Esophagus mucosa (tissue), 1 donor: ENCODE data around the gene SERPIND1. TPM values are rescaled to one million over a fixed set of nuclear protein-coding genes. Genes with fewer than 3 reads are reported as not detected.

Experiments used
- ATAC-seq: fragments of 200-7000 bp; cut with Tn5 transposase; one replicate; pipeline ENCODE4 v1.9.1; 2020
- total RNA-seq: library from RNA; stranded (reverse); gene quantifications from one replicate; pipeline ENCODE4 v1.2.4, GENCODE V29; 2023
- donor health status: DM: yes; HTN: yes; CAD: no.

SERPIND1 gene
- total RNA-seq, 1 donor from 2014 or later, result 0.08 TPM

DNA sequence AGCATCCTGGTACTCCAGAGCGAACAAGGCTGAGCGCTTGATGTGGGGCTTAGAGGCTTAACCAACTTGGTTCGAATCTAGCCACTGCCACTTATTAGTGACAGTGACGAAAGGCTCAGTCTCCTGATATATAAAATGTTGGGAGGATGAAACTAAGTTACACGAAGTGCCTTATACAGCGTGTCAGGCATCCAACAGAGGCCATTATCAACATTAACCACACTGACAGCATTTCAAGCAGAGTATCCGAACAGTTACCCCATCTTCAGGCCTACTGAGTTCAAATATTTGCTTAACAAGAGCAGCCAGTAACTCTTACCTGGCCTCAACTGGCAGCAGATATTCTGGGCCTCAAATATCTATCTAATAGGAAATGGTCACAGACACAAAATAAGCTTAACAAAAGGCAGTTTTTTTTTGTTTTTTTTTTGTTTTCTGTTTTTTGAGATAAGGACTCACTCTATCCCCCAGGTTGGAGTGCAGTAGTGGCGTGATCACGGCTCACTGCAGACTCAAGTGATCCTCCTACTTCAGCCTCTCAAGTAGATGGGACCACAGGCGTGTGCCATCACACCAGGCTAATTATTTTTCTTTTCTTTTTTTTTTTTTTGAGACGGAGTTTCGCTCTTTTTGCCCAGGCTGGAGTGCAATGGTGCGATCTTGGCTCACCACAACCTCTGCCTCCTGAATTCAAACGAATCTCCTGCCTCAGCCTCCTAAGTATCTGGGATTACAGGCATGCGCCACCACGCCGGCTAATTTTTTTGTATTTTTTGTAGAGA is 2.9 kb downstream of the SERPIND1 start:
- ATAC-seq, result no peak

DNA sequence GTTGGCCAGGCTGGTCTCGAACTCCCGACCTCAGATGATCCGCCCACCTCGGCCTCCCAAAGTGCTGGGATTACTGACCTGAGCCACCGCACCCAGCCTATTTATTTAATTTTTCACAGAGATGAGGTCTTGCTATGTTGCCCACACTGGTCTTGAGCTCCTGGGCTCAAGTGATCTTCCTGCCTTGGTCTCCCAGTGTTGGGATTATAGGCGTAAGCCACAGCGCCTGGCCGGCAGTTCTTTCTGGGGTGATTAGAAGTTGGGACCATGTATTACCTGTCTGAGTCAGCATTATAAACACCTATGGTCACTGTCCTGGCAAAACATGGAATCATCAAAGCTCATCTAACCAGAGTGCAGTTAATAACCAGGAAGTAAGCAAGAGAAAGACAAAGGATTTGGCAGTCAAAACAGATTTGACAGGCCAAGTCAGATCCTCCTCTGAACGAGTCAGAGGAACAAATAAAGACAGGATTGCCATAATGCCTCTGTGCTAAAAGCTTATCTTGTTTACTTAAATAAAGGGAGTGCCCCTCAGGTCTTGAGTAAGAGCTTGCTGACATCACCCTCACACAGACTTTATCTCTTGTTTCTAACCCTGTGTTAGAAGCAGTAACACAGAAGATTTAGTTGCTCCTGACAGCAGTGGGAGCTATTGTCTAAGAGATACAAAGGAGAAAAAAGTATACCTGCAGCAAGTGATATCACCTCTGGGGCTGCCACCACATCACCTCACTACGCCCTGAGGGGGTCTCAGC is 3.7 kb downstream of the SERPIND1 start:
- ATAC-seq, result peak; percentile 94

DNA sequence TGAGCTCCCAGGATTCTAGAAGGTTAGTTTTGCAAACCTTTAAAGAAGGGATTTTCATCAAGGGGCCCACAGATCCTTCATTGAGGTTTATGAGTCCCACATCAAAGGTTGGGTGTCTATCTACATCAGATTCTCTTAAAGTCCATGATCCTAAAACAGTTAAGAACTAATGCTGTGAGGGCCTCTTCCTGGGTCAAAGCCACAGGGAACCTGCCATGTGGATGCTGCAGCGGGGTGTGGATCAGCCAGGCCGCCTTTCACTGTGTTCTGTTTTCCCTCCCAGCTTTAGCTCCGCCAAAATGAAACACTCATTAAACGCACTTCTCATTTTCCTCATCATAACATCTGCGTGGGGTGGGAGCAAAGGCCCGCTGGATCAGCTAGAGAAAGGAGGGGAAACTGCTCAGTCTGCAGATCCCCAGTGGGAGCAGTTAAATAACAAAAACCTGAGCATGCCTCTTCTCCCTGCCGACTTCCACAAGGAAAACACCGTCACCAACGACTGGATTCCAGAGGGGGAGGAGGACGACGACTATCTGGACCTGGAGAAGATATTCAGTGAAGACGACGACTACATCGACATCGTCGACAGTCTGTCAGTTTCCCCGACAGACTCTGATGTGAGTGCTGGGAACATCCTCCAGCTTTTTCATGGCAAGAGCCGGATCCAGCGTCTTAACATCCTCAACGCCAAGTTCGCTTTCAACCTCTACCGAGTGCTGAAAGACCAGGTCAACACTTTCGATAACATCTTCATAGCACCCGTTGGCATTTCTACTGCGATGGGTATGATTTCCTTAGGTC is 5.3 kb downstream of the SERPIND1 start:
- no peak for ATAC-seq

DNA sequence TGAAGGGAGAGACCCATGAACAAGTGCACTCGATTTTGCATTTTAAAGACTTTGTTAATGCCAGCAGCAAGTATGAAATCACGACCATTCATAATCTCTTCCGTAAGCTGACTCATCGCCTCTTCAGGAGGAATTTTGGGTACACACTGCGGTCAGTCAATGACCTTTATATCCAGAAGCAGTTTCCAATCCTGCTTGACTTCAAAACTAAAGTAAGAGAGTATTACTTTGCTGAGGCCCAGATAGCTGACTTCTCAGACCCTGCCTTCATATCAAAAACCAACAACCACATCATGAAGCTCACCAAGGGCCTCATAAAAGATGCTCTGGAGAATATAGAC is 5.9 kb downstream of the SERPIND1 start:
- ATAC-seq, result no peak

DNA sequence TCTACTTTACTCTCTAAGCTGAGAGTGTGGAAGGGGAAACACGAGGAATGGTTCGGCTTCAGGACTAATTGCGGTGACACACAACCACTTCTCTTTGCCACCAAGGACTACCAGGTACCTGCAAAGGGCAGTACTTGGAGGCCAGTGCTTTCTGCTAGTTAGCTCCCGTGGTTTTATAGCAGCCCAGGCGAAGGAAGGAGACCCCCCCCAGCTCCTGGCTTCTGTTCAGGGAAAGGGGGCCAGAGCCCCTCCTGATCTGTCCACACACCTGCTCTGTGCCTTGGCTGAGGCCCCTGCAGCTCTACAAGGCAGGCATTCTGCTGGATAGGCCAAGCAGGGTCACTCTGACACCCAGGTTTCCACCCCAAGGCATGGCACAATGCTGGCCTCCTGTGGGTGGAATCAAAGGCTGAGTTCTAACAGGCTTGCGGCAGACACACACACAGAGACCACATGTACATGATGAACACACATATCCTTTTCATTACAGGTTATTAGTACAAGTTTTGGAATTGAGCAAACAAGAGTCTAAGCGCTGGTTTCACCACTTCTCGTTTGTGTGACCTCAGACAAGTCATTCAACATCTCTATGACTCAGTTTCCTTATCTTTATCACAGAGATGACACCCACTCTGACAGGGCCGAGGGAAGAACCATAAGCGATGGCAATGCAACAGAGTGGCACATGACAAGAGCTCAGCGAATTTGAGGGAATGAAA is 7.5 kb downstream of the SERPIND1 start:
- no peak for ATAC-seq

DNA sequence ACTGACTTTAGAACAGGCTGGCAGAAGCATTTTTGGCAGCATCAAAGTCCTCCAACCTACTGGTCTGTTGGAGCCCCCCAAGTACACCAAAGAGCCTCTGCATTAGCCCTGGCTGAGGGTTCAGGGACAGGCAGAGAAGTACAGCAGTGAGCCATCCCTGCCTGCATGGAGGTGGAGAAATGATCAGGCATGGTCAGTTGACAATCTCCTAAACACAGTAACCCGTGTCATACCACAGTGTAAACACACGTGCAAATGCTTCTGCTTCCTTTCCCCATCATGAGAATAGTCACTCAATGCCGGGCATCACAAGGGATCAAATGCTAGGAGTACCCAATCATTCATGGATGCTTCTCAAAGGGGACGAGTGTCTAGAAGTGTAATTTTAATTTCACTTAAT is 8.2 kb downstream of the SERPIND1 start:
- no peak for ATAC-seq

DNA sequence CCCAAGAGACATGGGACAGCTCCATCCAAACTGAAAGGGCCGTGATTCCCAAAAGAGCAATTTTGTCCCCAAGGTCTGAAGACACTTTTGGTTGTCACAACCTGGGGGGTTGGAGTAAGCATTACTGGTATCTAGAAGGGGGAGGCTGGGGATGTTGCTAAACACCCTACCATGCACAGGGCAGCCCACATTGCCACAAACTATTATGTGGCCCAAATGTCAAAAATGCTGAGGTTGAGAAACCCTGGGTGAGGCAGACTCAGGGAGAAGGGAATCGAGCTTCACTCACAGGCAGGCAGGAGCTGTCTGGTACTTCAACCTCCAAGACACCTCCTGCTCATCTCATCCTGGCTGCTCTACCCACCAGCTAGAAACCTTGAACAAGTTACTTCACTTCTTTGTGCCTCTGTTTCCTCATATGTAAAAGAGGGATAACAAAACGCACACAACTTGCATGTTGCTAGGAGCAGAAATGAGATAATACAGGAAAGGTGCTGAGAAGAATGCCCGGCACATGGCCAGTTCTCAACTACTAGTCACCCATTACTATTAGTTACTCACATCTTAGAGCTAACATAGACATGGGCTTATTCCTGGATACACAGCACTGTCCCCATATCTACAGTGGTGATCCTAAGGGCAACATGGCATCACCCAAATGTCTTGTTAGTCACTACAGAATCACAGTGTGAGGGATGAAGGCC is 8.8 kb downstream of the SERPIND1 start:
- ATAC-seq, result no peak

DNA sequence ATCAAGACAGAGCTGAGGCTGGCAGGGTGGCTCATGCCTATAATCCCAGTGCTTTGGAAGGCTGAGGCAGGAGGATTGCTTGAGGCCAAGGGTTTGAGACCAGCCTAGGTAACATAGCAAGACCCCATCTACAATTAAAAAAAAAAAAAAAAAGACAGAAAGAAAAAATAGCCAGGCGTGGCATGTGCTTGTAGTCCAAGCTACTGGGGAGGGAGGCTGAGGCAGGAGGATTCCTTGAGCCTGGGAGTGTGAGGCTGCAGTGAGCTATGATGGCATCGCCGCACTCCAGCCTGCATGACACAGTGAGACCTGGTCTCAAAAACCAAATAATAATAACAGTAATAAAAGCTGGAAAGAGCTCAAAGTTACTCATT is 9.4 kb downstream of the SERPIND1 start:
- ATAC-seq, result no peak

DNA sequence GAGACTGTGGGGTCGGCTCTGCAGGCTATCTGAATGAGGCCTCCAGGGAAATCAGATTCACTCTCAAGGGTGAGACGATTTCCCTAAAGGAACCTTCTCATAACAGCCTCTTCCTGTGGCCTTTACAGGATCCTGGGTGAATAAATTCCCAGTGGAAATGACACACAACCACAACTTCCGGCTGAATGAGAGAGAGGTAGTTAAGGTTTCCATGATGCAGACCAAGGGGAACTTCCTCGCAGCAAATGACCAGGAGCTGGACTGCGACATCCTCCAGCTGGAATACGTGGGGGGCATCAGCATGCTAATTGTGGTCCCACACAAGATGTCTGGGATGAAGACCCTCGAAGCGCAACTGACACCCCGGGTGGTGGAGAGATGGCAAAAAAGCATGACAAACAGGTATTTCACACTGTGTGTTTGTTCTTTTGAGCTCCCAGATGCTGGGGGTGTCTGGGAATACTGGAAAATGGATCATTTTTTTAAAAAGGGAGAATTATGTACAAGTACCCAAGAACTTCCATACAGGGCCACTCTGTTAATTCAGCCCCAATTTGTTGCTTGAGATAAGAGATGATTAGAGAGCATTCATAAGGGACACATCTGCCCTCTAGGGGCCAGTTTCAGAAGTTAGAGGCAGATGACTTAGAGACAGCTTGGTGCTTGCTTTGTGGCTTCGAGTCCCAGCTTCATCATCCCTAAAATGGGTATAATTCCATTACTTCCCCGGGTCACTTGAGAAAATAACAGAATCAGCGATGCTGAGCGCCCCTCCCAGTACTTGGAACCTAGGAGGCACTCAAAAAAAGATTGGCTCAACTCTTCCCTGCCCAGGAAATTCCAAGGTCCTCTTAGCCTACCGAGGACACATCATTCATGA is 10.2 kb downstream of the SERPIND1 start:
- ATAC-seq, result no peak

DNA sequence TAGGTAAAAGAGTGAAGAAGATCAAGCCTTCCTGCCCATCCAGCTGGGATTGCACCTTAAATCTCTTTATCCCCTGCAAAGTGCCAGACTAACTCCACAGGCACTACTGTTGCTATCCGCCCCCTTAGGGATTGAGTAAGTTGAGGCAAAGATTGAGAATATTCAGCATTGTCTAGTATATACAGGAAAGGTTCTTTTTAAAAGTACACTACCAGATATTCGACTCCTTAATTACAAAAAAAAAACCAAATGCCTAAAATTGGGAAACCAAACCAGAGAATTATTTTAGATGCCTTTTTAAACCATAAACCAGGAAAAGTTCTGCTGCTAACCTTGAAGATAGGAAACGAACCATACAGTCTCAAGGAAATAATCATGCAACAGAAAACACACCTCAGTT is 11.5 kb downstream of the SERPIND1 start:
- no peak for ATAC-seq

DNA sequence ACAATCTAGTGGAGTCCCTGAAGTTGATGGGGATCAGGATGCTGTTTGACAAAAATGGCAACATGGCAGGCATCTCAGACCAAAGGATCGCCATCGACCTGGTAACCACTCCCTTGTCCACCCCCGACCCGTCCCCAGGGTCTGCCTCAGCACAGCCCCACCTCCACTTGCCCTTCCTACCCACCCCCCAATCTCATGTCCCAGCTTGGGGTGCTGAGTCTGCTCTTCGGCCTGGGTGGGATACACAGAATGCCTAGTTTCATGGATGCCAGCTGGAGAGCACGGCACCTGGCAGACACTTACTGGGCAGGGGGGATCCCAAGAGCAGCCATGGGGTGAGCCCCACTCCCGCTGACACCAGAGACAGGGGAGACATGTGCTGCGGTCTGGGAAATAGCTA is 12.1 kb downstream of the SERPIND1 start:
- ATAC-seq, result no peak

DNA sequence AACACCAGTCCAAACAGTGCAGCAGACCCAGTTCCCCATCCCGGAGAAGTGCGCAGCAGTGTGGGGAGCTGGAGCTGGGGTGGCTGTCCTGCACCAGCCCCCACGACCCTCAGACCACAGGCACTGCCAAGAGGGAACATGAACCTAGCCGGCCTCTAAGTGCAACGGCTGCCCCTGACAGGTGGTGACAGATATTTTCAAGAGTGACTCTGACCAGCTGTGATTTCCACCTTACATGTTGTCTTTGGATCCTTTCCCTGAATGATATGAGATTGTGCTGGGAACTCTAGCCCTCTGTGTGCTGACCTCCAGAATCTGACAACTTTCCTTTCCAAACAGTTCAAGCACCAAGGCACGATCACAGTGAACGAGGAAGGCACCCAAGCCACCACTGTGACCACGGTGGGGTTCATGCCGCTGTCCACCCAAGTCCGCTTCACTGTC is 12.6 kb downstream of the SERPIND1 start:
- no peak for ATAC-seq

DNA sequence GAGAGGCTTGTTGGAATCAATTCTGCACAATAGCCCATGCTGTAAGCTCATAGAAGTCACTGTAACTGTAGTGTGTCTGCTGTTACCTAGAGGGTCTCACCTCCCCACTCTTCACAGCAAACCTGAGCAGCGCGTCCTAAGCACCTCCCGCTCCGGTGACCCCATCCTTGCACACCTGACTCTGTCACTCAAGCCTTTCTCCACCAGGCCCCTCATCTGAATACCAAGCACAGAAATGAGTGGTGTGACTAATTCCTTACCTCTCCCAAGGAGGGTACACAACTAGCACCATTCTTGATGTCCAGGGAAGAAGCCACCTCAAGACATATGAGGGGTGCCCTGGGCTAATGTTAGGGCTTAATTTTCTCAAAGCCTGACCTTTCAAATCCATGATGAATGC is 13.3 kb downstream of the SERPIND1 start:
- ATAC-seq, result no peak

DNA sequence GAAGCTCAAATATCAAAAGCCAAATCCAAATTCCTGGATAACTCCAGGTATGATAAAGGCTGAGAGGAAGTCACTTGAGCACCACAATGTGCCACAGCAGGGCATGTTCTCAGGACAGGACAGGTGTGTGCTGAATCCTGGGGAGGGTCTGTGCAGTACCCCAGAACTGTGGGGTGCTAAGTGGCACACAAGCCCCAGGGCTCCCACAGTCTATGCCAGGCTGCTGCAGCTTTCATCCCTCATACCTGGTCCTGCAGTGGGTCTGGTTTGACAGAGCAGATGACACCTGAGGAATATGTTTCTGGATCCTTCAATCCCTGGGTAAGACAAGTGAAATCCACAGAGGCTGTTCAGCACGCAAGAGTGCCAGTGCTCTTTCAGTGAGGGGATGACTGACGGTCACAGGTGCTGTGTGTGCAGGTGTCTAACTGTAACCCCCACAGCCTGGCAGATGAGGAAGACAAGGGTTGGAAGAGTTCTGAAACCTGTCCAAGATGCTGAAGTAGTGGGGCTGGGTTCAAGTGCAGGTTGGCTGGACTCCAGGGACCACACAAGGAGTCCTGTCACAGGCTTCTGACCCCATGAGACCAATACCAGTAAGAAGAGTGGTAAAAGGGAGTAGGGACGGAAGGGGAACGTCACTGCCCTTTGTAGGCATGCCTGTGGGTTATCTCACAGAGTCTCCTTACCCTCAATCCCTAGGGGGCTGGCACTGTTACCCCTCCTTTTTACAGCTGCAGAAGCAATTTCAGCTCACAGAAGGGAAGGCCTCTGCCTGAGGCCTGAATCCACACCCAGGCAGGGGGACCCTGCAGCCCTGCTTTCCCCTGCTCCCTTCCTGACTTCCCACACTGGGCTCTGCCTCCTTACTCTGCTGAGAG is 14.1 kb downstream of the SERPIND1 start:
- ATAC-seq, result no peak

DNA sequence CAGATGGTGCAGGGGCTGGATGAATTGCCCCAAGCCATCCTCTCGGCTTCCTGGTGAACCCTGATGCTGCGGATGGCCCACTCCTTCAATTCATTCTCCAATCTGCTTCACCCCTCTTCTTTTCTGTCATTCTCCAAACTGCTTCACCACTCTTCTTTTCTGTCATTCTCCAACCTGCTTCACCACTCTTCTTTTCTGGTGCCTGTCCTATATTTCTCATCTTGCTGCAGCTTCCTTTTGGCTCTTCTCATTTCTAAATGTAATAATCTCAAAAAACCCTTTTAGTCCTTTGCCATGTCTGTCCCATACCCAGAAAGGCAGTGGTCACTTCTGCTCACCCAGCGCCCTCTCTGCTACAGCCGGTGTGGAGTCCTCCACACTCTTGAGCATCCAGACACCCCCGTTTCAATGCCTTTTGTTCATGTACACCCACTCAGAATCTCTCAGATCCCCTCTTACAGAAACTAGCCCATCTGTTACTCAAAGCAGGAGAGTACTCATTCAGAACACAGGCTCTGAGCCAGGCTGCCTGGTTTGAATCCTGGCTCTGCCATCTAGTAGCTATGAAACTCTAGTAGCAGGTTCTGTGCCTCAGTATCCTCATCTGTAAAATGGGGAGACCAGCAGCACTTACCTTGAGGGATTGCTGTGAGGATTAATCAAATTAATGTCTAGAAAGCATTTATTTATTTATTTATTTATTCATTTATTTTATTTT is 14.9 kb downstream of the SERPIND1 start:
- no peak for ATAC-seq

DNA sequence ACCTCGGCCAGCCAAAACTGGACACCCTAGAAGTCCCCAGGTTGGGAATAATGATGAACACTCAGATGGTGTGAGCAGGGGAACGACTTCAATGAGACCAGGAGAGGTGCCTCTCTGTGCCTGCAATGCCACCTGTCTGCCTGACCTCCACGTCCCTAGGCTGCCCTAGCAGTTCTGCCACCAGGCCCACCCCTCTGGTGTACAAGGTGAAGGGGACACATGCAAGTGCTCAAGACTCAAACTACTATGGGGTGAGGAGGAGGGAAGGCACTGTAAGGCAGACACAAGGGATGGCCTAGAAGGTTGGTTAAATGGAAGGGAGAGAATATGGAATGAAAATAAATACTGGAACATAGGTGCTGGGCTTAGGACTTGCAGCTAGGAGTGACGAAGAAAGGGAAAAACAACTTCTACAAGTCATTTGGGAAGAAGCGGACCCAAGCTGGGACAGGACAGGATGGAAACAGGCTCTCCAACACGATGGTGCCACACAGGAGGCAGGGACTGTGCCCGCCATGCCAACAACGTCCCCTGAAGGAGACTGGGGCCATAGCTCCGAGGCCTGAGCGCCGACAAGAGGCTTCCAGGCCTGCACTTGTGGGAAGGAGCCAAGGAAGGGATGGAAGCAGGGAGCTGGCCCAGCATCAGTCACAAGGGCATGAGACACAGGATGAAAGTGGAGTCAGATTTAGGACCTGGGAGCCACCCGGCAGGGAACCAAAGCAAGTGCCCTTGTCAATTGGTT is 18.5 kb downstream of the SERPIND1 start:
- no peak for ATAC-seq

DNA sequence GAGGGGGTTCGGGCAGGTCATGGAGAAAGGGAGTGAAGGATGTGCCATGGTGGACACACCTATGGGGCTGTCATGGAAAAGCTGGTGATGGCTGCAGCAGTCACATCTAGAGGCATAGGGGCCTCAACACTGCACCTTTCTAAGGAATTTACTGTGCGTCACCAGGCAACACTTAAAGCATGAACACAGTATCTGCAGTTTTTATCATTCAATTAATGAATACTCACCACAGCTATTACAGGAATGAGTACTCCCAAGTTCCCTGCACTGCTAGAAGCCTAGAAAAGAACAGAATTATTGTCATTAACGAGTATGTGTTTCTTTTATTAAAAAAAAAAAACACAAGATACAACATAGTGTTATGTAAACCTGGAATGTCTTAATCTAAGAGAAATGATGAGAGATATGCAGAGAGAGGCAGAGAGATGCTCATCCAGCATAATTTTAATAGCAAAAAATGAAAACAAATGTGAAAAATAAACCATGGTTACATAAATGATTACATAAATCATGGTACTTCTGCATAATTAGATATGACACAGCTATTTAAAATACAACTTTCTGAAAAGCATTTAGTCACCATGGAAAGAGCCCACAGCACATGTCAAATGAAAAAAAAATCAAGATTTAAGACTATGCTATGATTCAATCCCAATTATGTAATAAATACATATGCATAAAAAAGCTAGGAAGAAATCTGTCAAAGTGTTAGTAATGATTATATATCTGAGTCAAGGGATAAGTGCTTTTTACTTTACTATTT is 19.2 kb downstream of the SERPIND1 start:
- ATAC-seq, result no peak
